ENCODE measurements around the gene PLD4.

DNA sequence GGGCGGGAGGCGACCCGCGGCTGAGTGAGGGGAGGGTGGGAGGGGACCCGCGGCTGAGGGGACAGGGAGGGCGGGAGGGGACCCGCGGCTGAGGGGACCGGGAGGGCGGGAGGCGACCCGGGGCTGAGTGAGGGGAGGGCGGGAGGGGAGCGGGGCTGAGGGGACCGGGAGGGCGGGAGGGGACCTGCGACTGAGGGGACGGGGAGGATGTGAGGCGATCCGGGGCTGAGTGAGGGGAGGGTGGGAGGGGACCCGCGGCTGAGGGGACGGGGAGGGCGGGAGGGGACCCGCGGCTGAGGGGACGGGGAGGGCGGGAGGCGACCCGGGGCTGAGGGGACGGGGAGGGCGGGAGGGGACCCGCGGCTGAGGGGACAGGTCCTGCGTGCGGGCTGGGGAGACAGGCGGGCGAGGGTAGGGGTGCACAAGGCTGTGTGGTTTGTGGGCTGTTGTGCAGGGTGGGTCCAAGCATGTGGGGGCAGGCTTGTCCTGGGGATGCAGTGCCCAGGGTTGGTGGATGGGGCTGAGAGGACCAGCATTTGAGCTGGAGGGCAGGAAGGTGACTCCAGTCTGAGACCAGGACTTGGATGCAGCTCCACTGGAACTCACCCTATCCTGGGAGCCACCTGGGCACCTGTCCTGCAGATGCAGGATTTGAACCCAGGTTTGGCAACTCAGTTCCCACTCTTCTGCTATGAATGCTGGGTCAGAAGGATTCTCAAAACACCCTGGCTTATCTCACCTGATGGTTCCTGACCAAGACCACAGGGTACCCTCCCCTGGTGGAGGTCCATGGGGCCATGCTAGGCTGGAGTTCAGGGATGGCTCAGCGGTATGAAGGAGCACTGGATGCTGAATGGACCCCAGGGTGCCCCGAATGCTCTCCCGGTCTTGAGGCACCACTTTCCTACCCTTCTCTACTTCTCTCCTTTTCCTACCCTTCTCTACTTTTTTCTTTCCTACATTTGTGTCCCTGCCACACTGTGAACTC lies 9.4 kb downstream of the PLD4 start:
- no peak for TF ChIP-seq ZFP30 (CRISPR knock-in tag; IDR thresholded peaks at IDR 0.05)
- TF ChIP-seq, protein P1, sequence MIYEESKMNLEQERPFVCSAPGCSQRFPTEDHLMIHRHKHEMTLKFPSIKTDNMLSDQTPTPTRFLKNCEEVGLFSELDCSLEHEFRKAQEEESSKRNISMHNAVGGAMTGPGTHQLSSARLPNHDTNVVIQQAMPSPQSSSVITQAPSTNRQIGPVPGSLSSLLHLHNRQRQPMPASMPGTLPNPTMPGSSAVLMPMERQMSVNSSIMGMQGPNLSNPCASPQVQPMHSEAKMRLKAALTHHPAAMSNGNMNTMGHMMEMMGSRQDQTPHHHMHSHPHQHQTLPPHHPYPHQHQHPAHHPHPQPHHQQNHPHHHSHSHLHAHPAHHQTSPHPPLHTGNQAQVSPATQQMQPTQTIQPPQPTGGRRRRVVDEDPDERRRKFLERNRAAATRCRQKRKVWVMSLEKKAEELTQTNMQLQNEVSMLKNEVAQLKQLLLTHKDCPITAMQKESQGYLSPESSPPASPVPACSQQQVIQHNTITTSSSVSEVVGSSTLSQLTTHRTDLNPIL (CRISPR knock-in tag; IDR thresholded peaks at IDR 0.05; ENCODE audit: low read depth) = no peak
- TF ChIP-seq, protein P2, sequence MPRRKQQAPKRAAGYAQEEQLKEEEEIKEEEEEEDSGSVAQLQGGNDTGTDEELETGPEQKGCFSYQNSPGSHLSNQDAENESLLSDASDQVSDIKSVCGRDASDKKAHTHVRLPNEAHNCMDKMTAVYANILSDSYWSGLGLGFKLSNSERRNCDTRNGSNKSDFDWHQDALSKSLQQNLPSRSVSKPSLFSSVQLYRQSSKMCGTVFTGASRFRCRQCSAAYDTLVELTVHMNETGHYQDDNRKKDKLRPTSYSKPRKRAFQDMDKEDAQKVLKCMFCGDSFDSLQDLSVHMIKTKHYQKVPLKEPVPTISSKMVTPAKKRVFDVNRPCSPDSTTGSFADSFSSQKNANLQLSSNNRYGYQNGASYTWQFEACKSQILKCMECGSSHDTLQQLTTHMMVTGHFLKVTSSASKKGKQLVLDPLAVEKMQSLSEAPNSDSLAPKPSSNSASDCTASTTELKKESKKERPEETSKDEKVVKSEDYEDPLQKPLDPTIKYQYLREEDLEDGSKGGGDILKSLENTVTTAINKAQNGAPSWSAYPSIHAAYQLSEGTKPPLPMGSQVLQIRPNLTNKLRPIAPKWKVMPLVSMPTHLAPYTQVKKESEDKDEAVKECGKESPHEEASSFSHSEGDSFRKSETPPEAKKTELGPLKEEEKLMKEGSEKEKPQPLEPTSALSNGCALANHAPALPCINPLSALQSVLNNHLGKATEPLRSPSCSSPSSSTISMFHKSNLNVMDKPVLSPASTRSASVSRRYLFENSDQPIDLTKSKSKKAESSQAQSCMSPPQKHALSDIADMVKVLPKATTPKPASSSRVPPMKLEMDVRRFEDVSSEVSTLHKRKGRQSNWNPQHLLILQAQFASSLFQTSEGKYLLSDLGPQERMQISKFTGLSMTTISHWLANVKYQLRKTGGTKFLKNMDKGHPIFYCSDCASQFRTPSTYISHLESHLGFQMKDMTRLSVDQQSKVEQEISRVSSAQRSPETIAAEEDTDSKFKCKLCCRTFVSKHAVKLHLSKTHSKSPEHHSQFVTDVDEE (CRISPR knock-in tag; IDR thresholded peaks at IDR 0.05) = no peak
- TF ChIP-seq, protein P3, sequence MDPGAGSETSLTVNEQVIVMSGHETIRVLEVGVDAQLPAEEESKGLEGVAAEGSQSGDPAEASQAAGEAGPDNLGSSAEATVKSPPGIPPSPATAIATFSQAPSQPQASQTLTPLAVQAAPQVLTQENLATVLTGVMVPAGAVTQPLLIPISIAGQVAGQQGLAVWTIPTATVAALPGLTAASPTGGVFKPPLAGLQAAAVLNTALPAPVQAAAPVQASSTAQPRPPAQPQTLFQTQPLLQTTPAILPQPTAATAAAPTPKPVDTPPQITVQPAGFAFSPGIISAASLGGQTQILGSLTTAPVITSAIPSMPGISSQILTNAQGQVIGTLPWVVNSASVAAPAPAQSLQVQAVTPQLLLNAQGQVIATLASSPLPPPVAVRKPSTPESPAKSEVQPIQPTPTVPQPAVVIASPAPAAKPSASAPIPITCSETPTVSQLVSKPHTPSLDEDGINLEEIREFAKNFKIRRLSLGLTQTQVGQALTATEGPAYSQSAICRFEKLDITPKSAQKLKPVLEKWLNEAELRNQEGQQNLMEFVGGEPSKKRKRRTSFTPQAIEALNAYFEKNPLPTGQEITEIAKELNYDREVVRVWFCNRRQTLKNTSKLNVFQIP (CRISPR knock-in tag; IDR thresholded peaks at IDR 0.05; ENCODE audit: borderline replicate concordance, low read depth) = no peak
- no peak for TF ChIP-seq ZNF8 (CRISPR knock-in tag; IDR thresholded peaks at IDR 0.05)
- TF ChIP-seq, protein P4, sequence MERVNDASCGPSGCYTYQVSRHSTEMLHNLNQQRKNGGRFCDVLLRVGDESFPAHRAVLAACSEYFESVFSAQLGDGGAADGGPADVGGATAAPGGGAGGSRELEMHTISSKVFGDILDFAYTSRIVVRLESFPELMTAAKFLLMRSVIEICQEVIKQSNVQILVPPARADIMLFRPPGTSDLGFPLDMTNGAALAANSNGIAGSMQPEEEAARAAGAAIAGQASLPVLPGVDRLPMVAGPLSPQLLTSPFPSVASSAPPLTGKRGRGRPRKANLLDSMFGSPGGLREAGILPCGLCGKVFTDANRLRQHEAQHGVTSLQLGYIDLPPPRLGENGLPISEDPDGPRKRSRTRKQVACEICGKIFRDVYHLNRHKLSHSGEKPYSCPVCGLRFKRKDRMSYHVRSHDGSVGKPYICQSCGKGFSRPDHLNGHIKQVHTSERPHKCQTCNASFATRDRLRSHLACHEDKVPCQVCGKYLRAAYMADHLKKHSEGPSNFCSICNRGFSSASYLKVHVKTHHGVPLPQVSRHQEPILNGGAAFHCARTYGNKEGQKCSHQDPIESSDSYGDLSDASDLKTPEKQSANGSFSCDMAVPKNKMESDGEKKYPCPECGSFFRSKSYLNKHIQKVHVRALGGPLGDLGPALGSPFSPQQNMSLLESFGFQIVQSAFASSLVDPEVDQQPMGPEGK (CRISPR knock-in tag; IDR thresholded peaks at IDR 0.05; ENCODE audit: borderline replicate concordance) = no peak
- TF ChIP-seq BACH2 (CRISPR knock-in tag; IDR thresholded peaks at IDR 0.05; ENCODE audit: borderline replicate concordance) = no peak
